ENCODE data around the gene RNU2-1. TPM values are rescaled to one million over a fixed set of nuclear protein-coding genes. Genes with fewer than 3 reads are reported as not detected.
A peak's percentile ranks its signal among the peaks of the same experiment; 100 is the strongest.
"Not testable (repeated sequence)": the region's sequence is repeated elsewhere in the genome, so short reads cannot be mapped to it uniquely, and the experiment has no call there.

Gene RNU2-1
- total and polyA plus RNA-seq, 3 donors from 2014 or later, result not detected

- H3K4me3 ChIP-seq, result peak overlapping the region; percentile 59 to 69
- WGBS, 2 donors, result 23 to 28% methylated on average over 2 of the region's 2 CpGs
- intact Hi-C loops (cut with DNase I; ENCODE audit: low total_unique reads), result no loop called here
- H3K36me3 ChIP-seq (ENCODE audit: low read depth, missing control alignments), result no peaks in the 10 kb centered on the region
- TF ChIP-seq CTCF (IDR thresholded peaks at IDR 0.05), result no peak
- no peak for TF ChIP-seq POLR2A (IDR thresholded peaks at IDR 0.05)
- no peaks in the 10 kb centered on the region for H3K9me3 ChIP-seq
- H3K27ac ChIP-seq, result peak overlapping the region; percentile 56 to 71
- H3K4me1 ChIP-seq, result peaks cover 12% of the 10 kb centered on the region
- H3K27me3 ChIP-seq, result no peaks in the 10 kb centered on the region
- no peak for DNase-seq
These were observed 22.7 kb downstream of the RNU2-1 start for GRCh38 chr17:43211123-43211479.

- Histone ChIP-seq H3K27ac (peak overlapping the region in 1 of 2 donors; percentile 56), H3K4me1 (peaks cover 12% of the 10 kb centered on the region), H3K27me3 (no peaks in the 10 kb centered on the region), H3K36me3 (ENCODE audit: low read depth, missing control alignments) (no peaks in the 10 kb centered on the region), H3K4me3 (no peak overlapping the region), H3K9me3 (no peaks in the 10 kb centered on the region)
- DNase-seq, result no peak
- TF ChIP-seq CTCF (IDR thresholded peaks at IDR 0.05), result no peak
- TF ChIP-seq POLR2A (IDR thresholded peaks at IDR 0.05), result no peak
- intact Hi-C loops (cut with DNase I; ENCODE audit: low total_unique reads), result no loop called here
- WGBS, 2 donors, result 75 to 89% methylated on average over 3 of the region's 3 CpGs
These were observed 23.2 kb downstream of the RNU2-1 start for GRCh38 chr17:43210576-43210975.

GRCh38 chr17:43203013-43203412 is 30.8 kb downstream of the RNU2-1 start:
- H3K4me3 ChIP-seq; H3K27me3 ChIP-seq; H3K9me3 ChIP-seq; H3K4me1 ChIP-seq; H3K36me3 ChIP-seq (ENCODE audit: low read depth, missing control alignments); H3K27ac ChIP-seq; intact Hi-C loops (cut with DNase I; ENCODE audit: low total_unique reads); DNase-seq: not testable (repeated sequence)
- 92 to 96% methylated on average over 3 of the region's 3 CpGs for WGBS, 2 donors

- Histone ChIP-seq H3K4me3 (no peak overlapping the region), H3K9me3 (no peaks in the 10 kb centered on the region), H3K36me3 (ENCODE audit: low read depth, missing control alignments) (no peaks in the 10 kb centered on the region), H3K27ac (no peak overlapping the region), H3K27me3 (no peaks in the 10 kb centered on the region), H3K4me1 (no peaks in the 10 kb centered on the region)
- no peak for DNase-seq
- 80 to 86% methylated on average over 4 of the region's 4 CpGs for WGBS, 2 donors
- intact Hi-C loops (cut with DNase I; ENCODE audit: low total_unique reads), result no loop called here
- no peak for TF ChIP-seq CTCF (IDR thresholded peaks at IDR 0.05)
These were observed 33.6 kb downstream of the RNU2-1 start for GRCh38 chr17:43200127-43200526.

GRCh38 chr17:43199633-43200032 is 34.1 kb downstream of the RNU2-1 start:
- H3K4me1 ChIP-seq, result no peaks in the 10 kb centered on the region
- no peak for DNase-seq
- no peaks in the 10 kb centered on the region for H3K36me3 ChIP-seq (ENCODE audit: low read depth, missing control alignments)
- H3K4me3 ChIP-seq, result no peak overlapping the region
- H3K9me3 ChIP-seq, result no peaks in the 10 kb centered on the region
- intact Hi-C loops (cut with DNase I; ENCODE audit: low total_unique reads), result no loop called here
- H3K27ac ChIP-seq, result no peak overlapping the region
- H3K27me3 ChIP-seq, result no peaks in the 10 kb centered on the region
- no peak for TF ChIP-seq CTCF (IDR thresholded peaks at IDR 0.05)
- TF ChIP-seq POLR2A (IDR thresholded peaks at IDR 0.05), result no peak
- 74 to 88% methylated on average over 2 of the region's 2 CpGs for WGBS, 2 donors

Measured in testis (tissue), 3 donors.